K562 (cell line): ENCODE data around the gene CHGA. TPM values are rescaled to one million over a fixed set of nuclear protein-coding genes. Genes with fewer than 3 reads are reported as not detected.

Experiments
- AFF4 ChIP-seq: sonication (generic); formaldehyde crosslinking; IDR thresholded peaks from 2 replicates; pipeline ENCODE4 v1.8.0; 2023; ENCODE audit warnings: mild to moderate bottlenecking, missing genetic modification reagents
- CTCFL ChIP-seq: IDR thresholded peaks from 2 replicates; pipeline ENCODE4 v1.6.1; 2011; ENCODE audit warnings: borderline replicate concordance, low read depth, mild to moderate bottlenecking, moderate library complexity, low read length; ENCODE audit not compliant: insufficient read depth, poor library complexity, severe bottlenecking
- ETV6 ChIP-seq, 3 experiments: fragments of 150-350 bp in 1 of 3; sonication (generic) in 1 of 3; formaldehyde crosslinking in 1 of 3; IDR thresholded peaks; 2 replicates each; pipeline versions ENCODE4 v1.6.1 to v1.8.0; 2014 to 2022; ENCODE audit warnings: borderline replicate concordance in 2 of 3, low read depth in 2 of 3, antibody characterized with exemption in 1 of 3, low read length in 1 of 3, mild to moderate bottlenecking in 1 of 3, missing genetic modification reagents in 1 of 3
- MGA ChIP-seq: fragments of 450-650 bp; IDR thresholded peaks from 2 replicates; pipeline ENCODE4 v1.6.1; 2016; ENCODE audit warnings: mild to moderate bottlenecking, moderate library complexity
- NFIC ChIP-seq: fragments of 450-650 bp; IDR thresholded peaks from 2 replicates; pipeline ENCODE4 v1.6.1; 2017; ENCODE audit warnings: mild to moderate bottlenecking, inconsistent platforms
- NUFIP1 ChIP-seq: fragments of 450-650 bp; IDR thresholded peaks from 2 replicates; pipeline ENCODE4 v1.6.1; 2018; ENCODE audit not compliant: partially characterized antibody
- SREBF2 ChIP-seq: sonication (generic); formaldehyde crosslinking; IDR thresholded peaks from 2 replicates; pipeline ENCODE4 v1.4.0; 2020; ENCODE audit warnings: mild to moderate bottlenecking, missing genetic modification reagents
- TARDBP ChIP-seq: fragments of 450-650 bp; IDR thresholded peaks from 2 replicates; pipeline ENCODE4 v1.6.1; 2016
- polyA plus RNA-seq, 8 experiments: library from polyadenylated mRNA; depleted of rRNA in 4 of 8; stranded (reverse) in 5 of 8; unstranded in 3 of 8; fragments of >200 nt; fragmentation: Nextera tagmentation in 2 of 8; fragmentation: Illumina TruSeq in 1 of 8; extraction: Ambion mirVana in 2 of 8; extraction: Trizol in 1 of 8; gene quantifications; 2 replicates each; pipeline versions ENCODE4 v1.2.1 to v1.2.3, GENCODE V29; 2011 to 2014; ENCODE audit warnings: inconsistent platforms in 1 of 8, missing spikeins in 1 of 8
- total RNA-seq, 7 experiments: library from RNA; depleted of rRNA in 6 of 7; stranded (reverse); fragments of >200 nt in 6 of 7; fragmentation: Illumina TruSeq in 2 of 7; extraction: Trizol in 2 of 7; gene quantifications; 2 replicates each; pipeline versions ENCODE4 v1.2.1 to v1.2.3, GENCODE V29; 2011 to 2021; ENCODE audit warnings: low replicate concordance in 1 of 7

CHGA gene
- total and polyA plus RNA-seq, 9 of the 15 experiments (the other 6 are each of a cell fraction or from before 2014, with no cell fraction given), result not detected

GRCh38 chr14:92978229-92979021, 55.5 kb downstream of the CHGA start (continued):
- TF ChIP-seq AFF4 (CRISPR knock-in tag) (no peak), NFIC (no peak), MGA (no peak), ETV6 (IDR thresholded peaks at IDR 0.05; ENCODE audit: borderline replicate concordance in 1 of 2, low read depth in 2 of 2, low read length in 1 of 2) (no peak), ETV6 (CRISPR knock-in tag; IDR thresholded peaks at IDR 0.05; ENCODE audit: borderline replicate concordance) (no peak), TARDBP (no peak), NUFIP1 (no peak), SREBF2 (CRISPR knock-in tag) (no peak), CTCFL (no peak)
